ENCODE measurements around the gene BIK. TPM values are rescaled to one million over a fixed set of nuclear protein-coding genes. Genes with fewer than 3 reads are reported as not detected.
"Not testable (repeated sequence)": the region's sequence is repeated elsewhere in the genome, so short reads cannot be mapped to it uniquely, and the experiment has no call there.

BIK gene
- total RNA-seq, 2 experiments from 2014 or later, result 1.7 to 2.0 TPM

DNA sequence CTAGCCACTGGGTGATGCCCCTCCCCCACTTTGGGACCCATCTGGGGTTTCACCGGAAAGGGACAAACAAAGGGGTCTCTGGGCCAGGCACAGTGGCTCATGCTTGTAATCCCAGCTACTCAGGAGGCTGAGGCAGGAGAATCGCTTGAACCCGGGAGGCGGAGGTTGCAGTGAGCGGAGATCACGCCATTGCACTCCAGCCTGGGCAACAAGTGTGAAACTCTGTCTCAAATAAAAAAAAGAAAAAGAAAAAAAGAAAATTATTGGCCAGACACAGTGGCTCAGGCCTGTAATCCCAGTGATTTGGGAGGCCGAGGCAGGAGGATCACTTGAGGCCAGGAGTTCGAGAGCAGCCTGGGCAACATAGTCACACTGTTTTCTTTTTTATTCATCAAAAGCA is 34.8 kb downstream of the BIK start:
- not testable (repeated sequence) for H3K9me3 Mint-ChIP-seq (ENCODE audit: insufficient read depth); H3K27me3 Mint-ChIP-seq (ENCODE audit: low read depth); H3K4me3 Mint-ChIP-seq; DNase-seq; H3K27ac Mint-ChIP-seq; ATAC-seq
- ChIA-PET POLR2A (interaction anchor here (0.9 kb wide), 1 partner anchor 289 kb away, joined by 5 read pairs; the partner anchor contains the start of gene ARFGAP3), CTCF (interaction anchor here (0.6 kb wide), 1 partner anchor 12 kb away, joined by 3 read pairs; no protein-coding TSS in a partner anchor)
- H3K4me1 Mint-ChIP-seq (ENCODE audit: low read depth), result peaks cover 43% of the 10 kb centered on the region
- peaks cover 10% of the 10 kb centered on the region for H3K36me3 Mint-ChIP-seq (ENCODE audit: low read depth)

DNA sequence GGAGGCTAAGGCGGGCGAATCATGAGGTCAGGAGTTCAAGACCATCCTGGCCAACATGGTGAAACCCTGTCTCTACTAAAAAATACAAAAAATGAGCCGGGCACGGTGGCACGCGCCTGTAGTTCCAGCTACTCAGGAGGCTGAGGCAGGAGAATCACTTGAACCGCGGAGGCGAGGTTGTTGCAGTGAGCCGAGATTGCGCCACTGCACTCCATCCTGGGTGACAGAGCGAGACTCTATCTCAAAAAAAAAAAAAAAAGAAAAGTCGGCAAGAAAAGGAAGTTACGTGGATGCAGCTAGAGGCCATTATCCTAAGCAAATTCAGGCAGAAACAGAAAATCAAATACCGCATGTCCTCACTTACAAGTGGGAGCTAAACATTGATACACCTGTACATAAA is 35.8 kb downstream of the BIK start:
- ATAC-seq; CTCF ChIA-PET; H3K4me3 Mint-ChIP-seq; H3K9me3 Mint-ChIP-seq (ENCODE audit: insufficient read depth); POLR2A ChIA-PET; H3K27ac Mint-ChIP-seq; H3K27me3 Mint-ChIP-seq (ENCODE audit: low read depth); H3K36me3 Mint-ChIP-seq (ENCODE audit: low read depth); DNase-seq: not testable (repeated sequence)
- H3K4me1 Mint-ChIP-seq (ENCODE audit: low read depth), result peaks cover 46% of the 10 kb centered on the region

DNA sequence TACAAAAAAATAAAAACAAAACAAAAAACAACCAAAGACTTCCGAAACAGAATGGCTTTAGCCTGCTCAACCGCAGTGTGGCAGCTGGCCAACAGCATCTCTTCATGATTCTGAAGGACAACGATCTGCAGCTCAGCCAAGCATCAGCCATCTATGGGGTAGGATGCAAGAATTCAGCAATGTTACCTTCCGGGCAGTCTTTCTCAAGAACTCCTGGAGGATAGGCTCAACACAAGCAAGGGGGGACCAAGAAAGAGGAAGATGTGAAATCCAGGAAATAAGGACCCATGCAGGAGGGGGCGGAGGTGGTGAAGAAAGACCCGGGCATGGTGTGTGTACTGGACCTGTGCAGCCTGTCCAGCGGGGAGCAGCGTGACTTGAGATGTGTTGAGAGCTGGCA is 37.3 kb downstream of the BIK start:
- peaks cover 3% of the 10 kb centered on the region for H3K36me3 Mint-ChIP-seq (ENCODE audit: low read depth)
- ChIA-PET POLR2A (no interaction called here), CTCF (interaction anchor here (0.6 to 1.3 kb wide), 3 partner anchors 9 to 527 kb away, joined by 3 to 4 read pairs (median 3); no protein-coding TSS in a partner anchor)
- ATAC-seq (no peak), DNase-seq (no peak)
- peaks cover 43% of the 10 kb centered on the region for H3K4me1 Mint-ChIP-seq (ENCODE audit: low read depth)
- H3K27ac Mint-ChIP-seq, result no peak overlapping the region
- H3K4me3 Mint-ChIP-seq, result peak overlapping the region; percentile 12
- H3K9me3 Mint-ChIP-seq (ENCODE audit: insufficient read depth), result no peaks in the 10 kb centered on the region
- H3K27me3 Mint-ChIP-seq (ENCODE audit: low read depth), result no peaks in the 10 kb centered on the region

DNA sequence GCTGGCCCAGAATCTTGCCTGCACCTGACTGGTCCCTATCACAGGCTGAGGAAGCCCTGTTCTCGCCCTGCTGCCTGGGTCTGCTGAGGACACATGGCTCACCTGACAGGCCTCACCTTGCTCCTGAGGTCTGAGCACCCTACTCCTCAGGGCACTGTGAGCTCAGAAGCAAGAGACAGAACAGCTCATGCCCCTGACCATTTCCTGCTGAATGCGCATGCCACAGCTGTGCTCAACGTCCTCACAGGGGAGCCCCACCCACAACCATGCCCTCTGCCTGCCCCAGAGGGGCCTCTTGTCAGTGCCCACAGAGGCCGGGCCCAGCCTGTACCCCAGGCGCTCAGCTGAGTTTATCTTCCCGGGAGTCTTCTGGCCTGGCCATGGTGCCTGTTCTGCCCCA is 38.0 kb downstream of the BIK start:
- ChIA-PET POLR2A (interaction anchor here (0.6 kb wide), 1 partner anchor 493 kb away, joined by 4 read pairs; no protein-coding TSS in a partner anchor), CTCF (interaction anchor here (1.3 kb wide), 1 partner anchor 39 kb away, joined by 4 read pairs; no protein-coding TSS in a partner anchor)
- Mint-ChIP-seq H3K27me3 (ENCODE audit: low read depth) (no peaks in the 10 kb centered on the region), H3K9me3 (ENCODE audit: insufficient read depth) (no peaks in the 10 kb centered on the region), H3K36me3 (ENCODE audit: low read depth) (no peaks in the 10 kb centered on the region), H3K4me1 (ENCODE audit: low read depth) (peaks cover 41% of the 10 kb centered on the region), H3K27ac (peak overlapping the region; percentile 52), H3K4me3 (no peak overlapping the region)
- ATAC-seq (no peak), DNase-seq (peak; percentile 27)

DNA sequence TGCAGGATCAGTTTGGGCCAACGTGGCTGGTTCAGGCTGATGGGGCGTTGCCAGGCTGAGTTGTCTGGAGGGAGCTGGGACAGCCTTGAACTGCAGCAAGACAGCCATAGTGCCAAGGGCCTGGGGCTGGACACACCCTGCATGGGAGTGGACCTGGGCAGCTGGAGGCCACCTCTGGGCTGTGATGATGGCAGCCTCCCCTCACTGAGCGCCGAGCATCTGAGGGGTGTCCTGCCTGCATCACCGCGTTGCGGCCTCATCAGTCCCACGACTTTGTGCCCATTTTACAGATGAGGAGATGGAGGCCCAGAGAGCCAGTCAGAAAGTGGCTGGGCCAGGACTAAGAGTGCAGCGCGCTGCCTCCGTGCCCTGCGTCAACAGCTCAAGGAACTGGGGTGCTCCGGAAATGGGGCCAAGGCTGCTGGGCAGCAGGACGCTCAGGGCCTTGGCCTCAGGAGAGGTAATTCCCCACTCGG is 40.2 kb downstream of the BIK start:
- ChIA-PET CTCF (no interaction called here), POLR2A (interaction anchor here (1.2 to 1.3 kb wide), 2 partner anchors 8 to 37 kb away, joined by 3 read pairs; no protein-coding TSS in a partner anchor)
- H3K36me3 Mint-ChIP-seq (ENCODE audit: low read depth), result no peaks in the 10 kb centered on the region

DNA sequence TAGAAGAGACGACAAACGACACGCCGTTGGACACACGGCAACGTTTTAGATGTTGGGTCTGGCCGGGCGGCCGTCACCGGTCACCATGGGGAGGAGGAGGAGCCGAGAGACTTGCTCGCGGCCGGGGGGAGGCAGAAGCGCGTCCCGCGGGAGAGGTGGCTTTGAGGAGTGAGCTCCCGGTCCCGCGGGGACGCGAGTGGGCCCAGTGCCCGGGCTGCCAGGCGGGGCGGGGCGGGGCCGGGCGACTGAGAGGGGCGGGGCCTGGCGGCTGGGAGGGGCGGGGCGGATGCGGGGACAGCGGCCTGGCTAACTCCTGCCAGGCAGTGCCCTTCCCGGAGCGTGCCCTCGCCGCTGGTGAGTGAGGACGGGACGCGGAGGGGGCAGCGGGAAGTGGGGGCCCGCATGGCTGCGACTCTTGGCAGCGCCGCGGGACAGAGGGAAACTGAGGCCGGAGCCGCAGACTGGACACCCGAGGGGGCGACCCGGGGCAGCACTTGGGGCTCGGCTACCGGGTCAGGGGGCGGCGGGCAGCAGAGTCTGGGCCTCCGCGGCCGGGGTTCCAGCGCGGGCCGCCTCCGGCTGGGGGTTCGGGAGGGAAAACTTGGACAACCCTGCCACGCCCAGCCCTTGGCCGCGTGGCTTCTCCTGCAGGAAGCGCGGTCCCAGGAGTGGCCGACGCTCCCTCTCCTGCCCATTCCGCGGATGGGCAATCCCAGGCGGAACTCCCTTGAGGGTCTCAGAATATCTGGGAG is 40.9 kb downstream of the BIK start, which contains the start of gene TSPO:
Gene TSPO (plus strand): TSS at position 309 of the 752 bp plus-strand sequence. CDS start 7,680 bp downstream, outside the sequence.
- ChIA-PET CTCF (interaction anchor here (1.2 kb wide), 1 partner anchor 20 kb away, joined by 3 read pairs; no protein-coding TSS in a partner anchor), POLR2A (interaction anchor here (0.7 to 1.3 kb wide), 3 partner anchors 9 to 36 kb away, joined by 3 read pairs; partner anchors contain the start of gene TTLL12)
- Mint-ChIP-seq H3K4me1 (ENCODE audit: low read depth) (peaks cover 36% of the 10 kb centered on the region), H3K27me3 (ENCODE audit: low read depth) (no peaks in the 10 kb centered on the region), H3K36me3 (ENCODE audit: low read depth) (no peaks in the 10 kb centered on the region), H3K9me3 (ENCODE audit: insufficient read depth) (no peaks in the 10 kb centered on the region), H3K27ac (peak within 1 kb of the TSS; percentile 92), H3K4me3 (peak within 1 kb of the TSS; percentile 87)
- DNase-seq, result peak; percentile 59
- ATAC-seq, result peak; percentile 70

More for the DNA sequence above, 40.2 kb downstream of the BIK start:
- Mint-ChIP-seq H3K9me3 (ENCODE audit: insufficient read depth) (no peaks in the 10 kb centered on the region), H3K4me1 (ENCODE audit: low read depth) (peaks cover 36% of the 10 kb centered on the region), H3K27ac (peak overlapping the region; percentile 92), H3K4me3 (peak overlapping the region; percentile 87), H3K27me3 (ENCODE audit: low read depth) (no peaks in the 10 kb centered on the region)
- DNase-seq (no peak), ATAC-seq (no peak)

DNA sequence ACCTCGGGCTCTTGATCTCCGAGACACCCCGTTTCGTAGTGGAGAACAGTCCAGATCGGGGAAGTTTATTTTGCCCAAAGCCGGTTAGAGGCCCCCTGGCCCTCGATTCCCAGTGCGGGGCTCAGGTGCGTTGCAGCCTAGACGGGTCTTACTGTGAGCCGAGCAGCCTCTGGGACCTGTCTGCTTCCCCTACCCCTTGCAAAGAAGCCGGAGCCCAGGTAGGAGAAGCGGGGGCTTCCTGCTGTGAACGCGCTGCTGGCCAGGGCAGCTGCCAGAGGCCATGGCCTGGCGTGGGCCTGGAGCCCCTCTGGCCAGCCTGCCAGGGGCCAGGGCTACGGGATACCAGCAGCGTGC is 41.4 kb downstream of the BIK start:
- no peaks in the 10 kb centered on the region for H3K36me3 Mint-ChIP-seq (ENCODE audit: low read depth)
- H3K27me3 Mint-ChIP-seq (ENCODE audit: low read depth), result no peaks in the 10 kb centered on the region
- DNase-seq (no peak), ATAC-seq (peak; percentile 43)
- no peaks in the 10 kb centered on the region for H3K9me3 Mint-ChIP-seq (ENCODE audit: insufficient read depth)
- H3K27ac Mint-ChIP-seq, result peak overlapping the region; percentile 77
- ChIA-PET POLR2A (no interaction called here), CTCF (interaction anchor here (1.2 kb wide), 1 partner anchor 21 kb away, joined by 3 read pairs; no protein-coding TSS in a partner anchor)
- peaks cover 36% of the 10 kb centered on the region for H3K4me1 Mint-ChIP-seq (ENCODE audit: low read depth)
- H3K4me3 Mint-ChIP-seq, result peak overlapping the region; percentile 87

DNA sequence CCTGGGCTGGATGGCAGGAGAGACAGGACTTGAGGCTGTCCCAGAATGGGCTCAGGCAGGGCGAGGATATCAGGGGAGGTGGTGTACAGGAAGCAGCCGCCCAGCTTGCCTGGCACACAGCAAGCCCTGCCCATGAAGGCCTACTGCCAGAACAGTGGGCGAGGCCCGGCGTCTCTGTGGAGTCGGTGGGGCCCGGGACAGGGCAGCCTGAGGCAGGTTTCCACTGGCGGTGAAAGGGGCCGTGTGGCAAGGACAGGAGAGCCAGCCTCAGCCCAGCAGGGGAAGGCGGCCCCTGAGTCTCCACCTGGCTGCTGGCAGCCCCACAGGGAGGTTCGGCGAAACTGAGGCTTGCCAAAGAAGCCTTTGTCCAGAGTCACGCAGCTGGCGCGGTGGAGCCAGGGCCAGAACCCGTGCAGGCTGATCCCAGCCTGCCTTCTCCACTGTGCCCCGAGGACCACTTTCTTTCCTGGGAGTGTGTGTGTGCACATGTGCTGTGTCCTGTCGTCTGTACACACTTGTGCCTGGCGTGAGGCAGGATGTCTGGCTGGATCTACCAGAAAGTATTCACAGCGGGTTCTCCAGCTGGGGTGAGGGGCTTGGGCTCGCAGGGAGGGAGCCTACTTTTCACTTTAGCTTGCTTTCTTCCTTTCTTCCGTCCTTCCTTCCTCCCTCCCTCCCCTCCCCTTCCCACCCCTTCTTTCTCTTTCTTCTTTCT is 42.0 kb downstream of the BIK start:
- ATAC-seq (peak; percentile 85), DNase-seq (peak; percentile 65)
- peaks cover 32% of the 10 kb centered on the region for H3K4me1 Mint-ChIP-seq (ENCODE audit: low read depth)
- no peaks in the 10 kb centered on the region for H3K9me3 Mint-ChIP-seq (ENCODE audit: insufficient read depth)
- ChIA-PET POLR2A (interaction anchor here (0.5 kb wide), 1 partner anchor 76 kb away, joined by 3 read pairs; no protein-coding TSS in a partner anchor), CTCF (interaction anchor here (1.2 kb wide), 1 partner anchor 21 kb away, joined by 3 read pairs; no protein-coding TSS in a partner anchor)
- no peaks in the 10 kb centered on the region for H3K27me3 Mint-ChIP-seq (ENCODE audit: low read depth)
- H3K4me3 Mint-ChIP-seq, result peak overlapping the region; percentile 87
- H3K36me3 Mint-ChIP-seq (ENCODE audit: low read depth), result no peaks in the 10 kb centered on the region
- peak overlapping the region; percentile 81 for H3K27ac Mint-ChIP-seq

DNA sequence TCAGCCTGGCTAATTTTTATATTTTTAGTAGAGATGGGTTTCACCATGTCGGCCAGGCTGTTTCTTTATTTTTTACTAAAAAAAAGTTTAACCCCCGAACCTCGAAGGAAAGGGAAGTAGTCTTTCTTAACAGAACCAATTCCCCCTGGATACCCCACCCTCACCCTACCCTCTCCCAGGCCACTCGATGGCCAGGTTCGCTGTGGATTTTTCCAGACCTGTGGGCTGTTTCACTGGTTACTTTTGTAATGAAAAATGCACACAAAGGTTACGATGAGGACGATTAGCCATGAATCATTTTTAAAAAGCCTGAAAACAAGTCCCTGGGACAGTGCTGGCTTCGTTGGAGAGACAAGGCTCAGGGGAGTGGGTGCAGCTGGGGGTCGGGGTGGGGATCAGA is 43.3 kb downstream of the BIK start:
- peaks cover 21% of the 10 kb centered on the region for H3K4me1 Mint-ChIP-seq (ENCODE audit: low read depth)
- POLR2A ChIA-PET, result interaction anchor here (0.6 kb wide), 1 partner anchor 1663 kb away, joined by 4 read pairs; no protein-coding TSS in a partner anchor
- no peak overlapping the region for H3K27ac Mint-ChIP-seq
- no peaks in the 10 kb centered on the region for H3K27me3 Mint-ChIP-seq (ENCODE audit: low read depth)
- no peaks in the 10 kb centered on the region for H3K36me3 Mint-ChIP-seq (ENCODE audit: low read depth)
- CTCF ChIA-PET, result no interaction called here
- no peaks in the 10 kb centered on the region for H3K9me3 Mint-ChIP-seq (ENCODE audit: insufficient read depth)
- no peak for ATAC-seq
- no peak overlapping the region for H3K4me3 Mint-ChIP-seq
- DNase-seq, result no peak

DNA sequence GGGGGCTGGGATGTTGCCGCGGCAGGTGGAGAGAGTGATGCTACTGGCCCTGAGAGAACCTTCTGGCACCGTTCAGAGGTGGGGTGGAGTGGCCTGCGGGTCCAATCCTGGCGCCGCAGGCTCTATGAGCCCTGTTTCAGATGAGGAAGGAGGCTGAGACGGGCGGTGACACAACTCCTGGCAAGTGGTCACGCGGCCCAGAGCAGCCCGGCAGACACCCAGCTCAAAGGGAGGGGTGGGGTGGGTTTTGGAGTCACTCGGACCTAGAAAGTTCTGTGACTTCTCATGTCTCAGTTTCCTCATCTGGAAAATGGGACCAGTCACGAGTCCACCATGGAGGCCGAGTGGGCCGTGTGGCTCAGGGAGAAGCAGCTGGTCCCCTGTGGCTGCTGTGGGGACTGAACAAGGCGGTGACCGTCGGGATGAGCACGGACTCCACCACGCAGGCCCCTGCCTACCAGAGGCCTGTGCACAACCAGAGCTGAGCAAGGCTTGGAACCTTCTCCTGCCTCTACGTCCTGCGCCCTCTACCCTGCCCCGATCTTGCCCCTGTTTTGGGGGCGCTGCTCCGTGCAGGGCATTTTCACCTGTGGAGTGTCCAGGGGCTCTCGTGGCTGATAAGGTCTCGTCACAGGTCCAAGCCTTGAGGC is 44.5 kb downstream of the BIK start:
- POLR2A ChIA-PET, result no interaction called here
- no peak overlapping the region for H3K27ac Mint-ChIP-seq
- H3K4me1 Mint-ChIP-seq (ENCODE audit: low read depth), result peaks cover 19% of the 10 kb centered on the region
- no peaks in the 10 kb centered on the region for H3K9me3 Mint-ChIP-seq (ENCODE audit: insufficient read depth)
- CTCF ChIA-PET, result no interaction called here
- no peaks in the 10 kb centered on the region for H3K36me3 Mint-ChIP-seq (ENCODE audit: low read depth)
- DNase-seq (no peak), ATAC-seq (no peak)
- no peaks in the 10 kb centered on the region for H3K27me3 Mint-ChIP-seq (ENCODE audit: low read depth)
- no peak overlapping the region for H3K4me3 Mint-ChIP-seq

DNA sequence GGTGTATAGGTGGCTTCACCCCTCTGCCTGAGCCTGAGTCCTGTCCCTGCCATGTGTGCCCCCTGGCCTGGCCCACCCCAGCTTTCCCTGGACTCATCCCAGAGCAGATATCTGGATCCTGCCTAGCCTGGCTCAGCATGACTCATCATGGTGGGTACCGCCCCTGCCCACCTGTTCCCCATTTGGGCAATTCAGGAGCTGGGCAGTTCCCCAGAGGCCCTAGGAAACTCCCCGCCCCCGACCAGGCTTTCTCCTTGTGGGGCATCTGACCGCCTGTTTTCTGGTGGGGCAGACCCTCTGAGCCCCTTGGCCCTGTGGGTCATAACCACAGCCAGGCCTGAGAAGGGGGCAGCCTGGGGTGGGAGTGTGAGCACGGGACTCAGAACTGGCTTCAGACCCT is 45.2 kb downstream of the BIK start:
- ATAC-seq, result no peak
- H3K27ac Mint-ChIP-seq, result no peak overlapping the region
- POLR2A ChIA-PET, result no interaction called here

More for the DNA sequence above, 45.2 kb downstream of the BIK start:
- no peaks in the 10 kb centered on the region for H3K27me3 Mint-ChIP-seq (ENCODE audit: low read depth)
- H3K4me3 Mint-ChIP-seq, result no peak overlapping the region
- no peak for DNase-seq
- no peaks in the 10 kb centered on the region for H3K9me3 Mint-ChIP-seq (ENCODE audit: insufficient read depth)
- H3K36me3 Mint-ChIP-seq (ENCODE audit: low read depth), result no peaks in the 10 kb centered on the region
- CTCF ChIA-PET, result no interaction called here
- H3K4me1 Mint-ChIP-seq (ENCODE audit: low read depth), result peaks cover 14% of the 10 kb centered on the region

All from activated CD8-positive, alpha-beta T cell treated with anti-CD3 and anti-CD28 coated beads, Interleukin-2, amount 10 ng/mL, durations not matched to agents 7 days and 5 days (primary cell).